Measurements from ENCODE around the gene ZBTB7B.

ZBTB7B gene

GRCh38 chr1:155048449-155049334 is 46.1 kb downstream of the ZBTB7B start:
- Histone ChIP-seq H3K36me3 (ENCODE audit: control insufficient read depth in 2 of 2, insufficient read depth in 1 of 2, low read length in 2 of 2) (peaks cover 0 to 6% of the 10 kb centered on the region in 2 experiments; a peak in 1 of 3 replicates), H3K27ac (ENCODE audit: extremely low read depth, low read depth, low read length) (no peak overlapping the region), H3K4me1 (ENCODE audit: control insufficient read depth, insufficient read depth, low read length) (peaks cover 9% of the 10 kb centered on the region), H3K4me3 (ENCODE audit: low read depth, low read length) (no peak overlapping the region), H3K9me3 (ENCODE audit: control insufficient read depth, insufficient read depth, low read depth, low read length) (no peaks in the 10 kb centered on the region)
- ChIA-PET CTCF (interaction anchor here (0.6 to 9.2 kb wide), 13 partner anchors 10 to 425 kb away, joined by 3 to 94 read pairs (median 4); partner anchors contain the start of gene KRTCAP2), POLR2A (no interaction called here)
- peak; percentile 49 for TF ChIP-seq ZNF335 (tag by site-specific recombination; conservative IDR thresholded peaks at IDR 0.05)
- TF ChIP-seq ZNF660 (tag by site-specific recombination; IDR thresholded peaks at IDR 0.05): no peak
- TF ChIP-seq ZNF341 (tag by site-specific recombination; IDR thresholded peaks at IDR 0.05; ENCODE audit: low read depth): no peak
- no peak for TF ChIP-seq ZNF292 (tag by site-specific recombination; IDR thresholded peaks at IDR 0.05; ENCODE audit: borderline replicate concordance, low read depth)
- TF ChIP-seq ZBTB17 (tag by site-specific recombination; IDR thresholded peaks at IDR 0.05): 0 out of 2 replicates have a peak, but pooled peaks have one; percentile 32
- no peak for TF ChIP-seq ZIC2 (tag by site-specific recombination; IDR thresholded peaks at IDR 0.05)
- TF ChIP-seq ZNF664 (tag by site-specific recombination; IDR thresholded peaks at IDR 0.05): 0 out of 2 replicates have a peak, but pooled peaks have one; percentile 28
- peak; percentile 66 for TF ChIP-seq ZBTB8A (tag by site-specific recombination; IDR thresholded peaks at IDR 0.05)
- TF ChIP-seq ZNF155 (tag by site-specific recombination; IDR thresholded peaks at IDR 0.05): no peak
- TF ChIP-seq ZNF830 (tag by site-specific recombination; IDR thresholded peaks at IDR 0.05; ENCODE audit: low read depth): no peak
- no peak for TF ChIP-seq ZNF561 (tag by site-specific recombination; IDR thresholded peaks at IDR 0.05; ENCODE audit: borderline replicate concordance)
- no peak for TF ChIP-seq ZNF398 (tag by site-specific recombination; IDR thresholded peaks at IDR 0.05)
- peak; percentile 22; the same call in 1 of the 2 replicates for TF ChIP-seq ZFHX2 (tag by site-specific recombination; conservative IDR thresholded peaks at IDR 0.05)
- TF ChIP-seq GLIS1 (tag by site-specific recombination; IDR thresholded peaks at IDR 0.05): no peak
- no peak for TF ChIP-seq FEZF1 (tag by site-specific recombination; IDR thresholded peaks at IDR 0.05)
- no peak for TF ChIP-seq ZNF777 (tag by site-specific recombination; IDR thresholded peaks at IDR 0.05; ENCODE audit: borderline replicate concordance)
- no peak for TF ChIP-seq MEIS1 (CRISPR knock-in tag; IDR thresholded peaks at IDR 0.05; ENCODE audit: borderline replicate concordance)
- TF ChIP-seq ZSCAN16 (tag by site-specific recombination; IDR thresholded peaks at IDR 0.05): no peak
- TF ChIP-seq REST (tag by site-specific recombination; IDR thresholded peaks at IDR 0.05): no peak
- peak; percentile 91 for TF ChIP-seq ZNF449 (tag by site-specific recombination; IDR thresholded peaks at IDR 0.05)
- no peak for TF ChIP-seq ZNF580 (tag by site-specific recombination; IDR thresholded peaks at IDR 0.05)
- TF ChIP-seq ZNF518A (tag by site-specific recombination; conservative IDR thresholded peaks at IDR 0.05; ENCODE audit: low read depth): no peak
- TF ChIP-seq MYNN (tag by site-specific recombination; IDR thresholded peaks at IDR 0.05; ENCODE audit: borderline replicate concordance): no peak
- TF ChIP-seq ZNF626 (tag by site-specific recombination; IDR thresholded peaks at IDR 0.05): no peak
- no peak for TF ChIP-seq TCF7L2 (IDR thresholded peaks at IDR 0.05; ENCODE audit: borderline replicate concordance, low read depth, low read length)

Data from HEK293 (cell line).